IPS-11a (cell line): ENCODE measurements around the gene MANSC1.
"Not testable (repeated sequence)": the region's sequence is repeated elsewhere in the genome, so short reads cannot be mapped to it uniquely, and the experiment has no call there.

Experiments used
- H3K4me3 ChIP-seq: one replicate; pipeline ENCODE4 v1.5.1; 2013; ENCODE audit warnings: low read depth, low read length, control low read depth

The MANSC1 gene

GRCh38 chr12:12327802-12328201, 22.2 kb downstream of the MANSC1 start:
- H3K4me3 ChIP-seq: no peak overlapping the region

GRCh38 chr12:12326262-12326661, 23.8 kb downstream of the MANSC1 start:
- H3K4me3 ChIP-seq: no peak overlapping the region

- H3K4me3 ChIP-seq: no peak overlapping the region
These were observed 26.5 kb downstream of the MANSC1 start for GRCh38 chr12:12323591-12323990.

GRCh38 chr12:12323118-12323517, 26.9 kb downstream of the MANSC1 start:
- H3K4me3 ChIP-seq: no peak overlapping the region

- H3K4me3 ChIP-seq: no peak overlapping the region
These were observed 30.4 kb downstream of the MANSC1 start for GRCh38 chr12:12319451-12320183.

- H3K4me3 ChIP-seq: no peak overlapping the region
These were observed 34.2 kb downstream of the MANSC1 start for GRCh38 chr12:12315838-12316237.

- H3K4me3 ChIP-seq: not testable (repeated sequence)
These were observed 39.3 kb downstream of the MANSC1 start for GRCh38 chr12:12310695-12311094.

GRCh38 chr12:12305568-12306300, 44.3 kb downstream of the MANSC1 start:
- H3K4me3 ChIP-seq: no peak overlapping the region

- no peak overlapping the region for H3K4me3 ChIP-seq
These were observed 47.1 kb downstream of the MANSC1 start for GRCh38 chr12:12302976-12303375.

GRCh38 chr12:12301122-12301521, 48.9 kb downstream of the MANSC1 start:
- H3K4me3 ChIP-seq: no peak overlapping the region

- no peak overlapping the region for H3K4me3 ChIP-seq
These were observed 52.7 kb downstream of the MANSC1 start for GRCh38 chr12:12297201-12297830.

- H3K4me3 ChIP-seq: no peak overlapping the region
These were observed 55.6 kb downstream of the MANSC1 start for GRCh38 chr12:12294215-12295005.

GRCh38 chr12:12290206-12290605, 59.8 kb downstream of the MANSC1 start:
- H3K4me3 ChIP-seq: no peak overlapping the region

GRCh38 chr12:12286441-12286840, 63.6 kb downstream of the MANSC1 start:
- H3K4me3 ChIP-seq: no peak overlapping the region

GRCh38 chr12:12282761-12283425, 67.1 kb downstream of the MANSC1 start:
- H3K4me3 ChIP-seq: no peak overlapping the region

GRCh38 chr12:12282202-12282601, 67.8 kb downstream of the MANSC1 start:
- no peak overlapping the region for H3K4me3 ChIP-seq

GRCh38 chr12:12281134-12281533, 68.9 kb downstream of the MANSC1 start:
- H3K4me3 ChIP-seq: no peak overlapping the region

- H3K4me3 ChIP-seq: no peak overlapping the region
These were observed 71.1 kb downstream of the MANSC1 start for GRCh38 chr12:12278899-12279298.
